H9 (cell line): Measurements from ENCODE around the gene GRIP2. TPM values are rescaled to one million over a fixed set of nuclear protein-coding genes. Genes with fewer than 3 reads are reported as not detected.

ENCODE experiments used
- DNase-seq: peaks from one replicate; pipeline ENCODE4 v3.0.0-alpha.2; 2017
- H2AFZ ChIP-seq: one replicate; pipeline ENCODE4 v1.6.1; 2013; ENCODE audit warnings: mild to moderate bottlenecking, low read length, control low read depth, moderate library complexity
- H2AK5ac ChIP-seq: 2 replicates; pipeline ENCODE4 v1.6.1; 2013; ENCODE audit warnings: low read length, control low read depth, mixed read lengths; ENCODE audit not compliant: insufficient read length
- H2BK120ac ChIP-seq: one replicate; pipeline ENCODE4 v1.6.1; 2013; ENCODE audit warnings: low read depth, mild to moderate bottlenecking, low read length, control low read depth, inconsistent platforms; ENCODE audit not compliant: poor library complexity, severe bottlenecking
- H2BK12ac ChIP-seq: 2 replicates; pipeline ENCODE4 v1.6.1; 2013; ENCODE audit warnings: low read length, control low read depth, mixed read lengths, low read depth; ENCODE audit not compliant: insufficient read length
- H2BK15ac ChIP-seq: 2 replicates; pipeline ENCODE4 v1.6.1; 2013; ENCODE audit warnings: low read depth, low read length, control low read depth
- H2BK20ac ChIP-seq: one replicate; pipeline ENCODE4 v1.6.1; 2013; ENCODE audit warnings: low read depth, mild to moderate bottlenecking, low read length, control low read depth, inconsistent platforms; ENCODE audit not compliant: poor library complexity, severe bottlenecking
- H2BK5ac ChIP-seq: 2 replicates; pipeline ENCODE4 v1.6.1; 2013; ENCODE audit warnings: low read length, control low read depth, mixed read lengths; ENCODE audit not compliant: insufficient read length
- H3K14ac ChIP-seq: 2 replicates; pipeline ENCODE4 v1.6.1; 2013; ENCODE audit warnings: low read length, control low read depth; ENCODE audit not compliant: insufficient read depth
- H3K18ac ChIP-seq: 2 replicates; pipeline ENCODE4 v1.6.1; 2013; ENCODE audit warnings: low read depth, mild to moderate bottlenecking, mixed read lengths, low read length, control low read depth; ENCODE audit not compliant: insufficient read length
- H3K23ac ChIP-seq: 2 replicates; pipeline ENCODE4 v1.6.1; 2013; ENCODE audit warnings: low read length, control low read depth, mixed read lengths, low read depth; ENCODE audit not compliant: insufficient read length
- H3K23me2 ChIP-seq: 2 replicates; pipeline ENCODE4 v1.6.1; 2013; ENCODE audit warnings: low read depth, mild to moderate bottlenecking, mixed read lengths, low read length, control low read depth; ENCODE audit not compliant: insufficient read length, poor library complexity, severe bottlenecking
- H3K27ac ChIP-seq: 2 replicates; pipeline ENCODE4 v1.5.1; 2013; ENCODE audit warnings: low read length, control low read depth, mixed read lengths, low read depth; ENCODE audit not compliant: insufficient read length
- H3K27me3 ChIP-seq: 2 replicates; pipeline ENCODE4 v1.6.1; 2013; ENCODE audit warnings: low read length, control low read depth, inconsistent platforms; ENCODE audit not compliant: insufficient read depth
- H3K4ac ChIP-seq: 2 replicates; pipeline ENCODE4 v1.6.1; 2013; ENCODE audit warnings: low read depth, mild to moderate bottlenecking, control low read depth, inconsistent platforms, low read length, moderate library complexity
- H3K4me1 ChIP-seq: 2 replicates; pipeline ENCODE4 v1.6.1; 2013; ENCODE audit warnings: low read length, control low read depth, inconsistent platforms; ENCODE audit not compliant: insufficient read depth
- H3K4me2 ChIP-seq: 2 replicates; pipeline ENCODE4 v1.6.1; 2013; ENCODE audit warnings: low read length, control low read depth, mixed read lengths; ENCODE audit not compliant: insufficient read length, insufficient read depth
- H3K56ac ChIP-seq: 2 replicates; pipeline ENCODE4 v1.6.1; 2013; ENCODE audit warnings: low read depth, mild to moderate bottlenecking, mixed read lengths, low read length, control low read depth; ENCODE audit not compliant: insufficient read length
- H3K79me1 ChIP-seq: 2 replicates; pipeline ENCODE4 v1.6.1; 2013; ENCODE audit warnings: low read depth, mild to moderate bottlenecking, moderate library complexity, low read length, control low read depth, inconsistent platforms; ENCODE audit not compliant: insufficient read depth, poor library complexity, severe bottlenecking
- H3K79me2 ChIP-seq: 2 replicates; pipeline ENCODE4 v1.6.1; 2013; ENCODE audit warnings: low read length, control low read depth, inconsistent platforms; ENCODE audit not compliant: insufficient read depth
- H3K9ac ChIP-seq: 2 replicates; pipeline ENCODE4 v1.6.1; 2013; ENCODE audit warnings: low read length, control low read depth, mixed read lengths; ENCODE audit not compliant: insufficient read length; ENCODE audit errors: extremely low read depth
- H3K9me3 ChIP-seq: one replicate; pipeline ENCODE4 v1.6.1; 2013; ENCODE audit warnings: low read depth, low read length, inconsistent platforms; ENCODE audit not compliant: control insufficient read depth
- H3T11ph ChIP-seq: one replicate; pipeline ENCODE4 v1.6.1; 2013; ENCODE audit warnings: mild to moderate bottlenecking, low read length, control low read depth, inconsistent platforms
- H4K20me1 ChIP-seq: one replicate; pipeline ENCODE4 v1.6.1; 2013; ENCODE audit not compliant: control insufficient read depth, insufficient read length, insufficient read depth
- H4K5ac ChIP-seq: 2 replicates; pipeline ENCODE4 v1.6.1; 2013; ENCODE audit warnings: low read depth, mild to moderate bottlenecking, mixed read lengths, low read length, control low read depth; ENCODE audit not compliant: insufficient read length
- H4K8ac ChIP-seq: replicated peaks from 2 replicates; pipeline ENCODE4 v1.6.1; 2013; ENCODE audit warnings: low read length, control low read depth, mixed read lengths, low read depth; ENCODE audit not compliant: insufficient read length
- H4K91ac ChIP-seq: 2 replicates; pipeline ENCODE4 v1.6.1; 2013; ENCODE audit warnings: low read depth, mild to moderate bottlenecking, moderate library complexity, mixed read lengths, low read length, control low read depth; ENCODE audit not compliant: insufficient read length
- H3K27ac Mint-ChIP-seq, 3 experiments: 2 replicates in 2 of 3; 3 replicates in 1 of 3; pipeline ENCODE4 v1.8.0; 2020 to 2021; ENCODE audit warnings: mixed read lengths in 3 of 3, mild to moderate bottlenecking in 1 of 3, moderate library complexity in 1 of 3
- H3K27me3 Mint-ChIP-seq: 2 replicates; pipeline ENCODE4 v1.8.0; 2021; ENCODE audit warnings: low read depth, mild to moderate bottlenecking, moderate library complexity, mixed read lengths
- H3K36me3 Mint-ChIP-seq, 3 experiments: 2 replicates in 2 of 3; 3 replicates in 1 of 3; pipeline ENCODE4 v1.8.0; 2020 to 2021; ENCODE audit warnings: low read depth in 3 of 3, mixed read lengths in 3 of 3; ENCODE audit not compliant: insufficient read depth in 1 of 3
- H3K4me1 Mint-ChIP-seq, 2 experiments: 2 replicates each; pipeline ENCODE4 v1.8.0; 2020; ENCODE audit warnings: mixed read lengths in 2 of 2
- H3K4me3 Mint-ChIP-seq, 2 experiments: 2 replicates in 1 of 2; 3 replicates in 1 of 2; pipeline ENCODE4 v1.8.0; 2020 to 2021; ENCODE audit warnings: mild to moderate bottlenecking in 2 of 2, mixed read lengths in 2 of 2, moderate library complexity in 1 of 2
- H3K9me3 Mint-ChIP-seq, 2 experiments: 2 replicates in 1 of 2; 3 replicates in 1 of 2; pipeline ENCODE4 v1.8.0; 2020; ENCODE audit warnings: mild to moderate bottlenecking in 2 of 2, mixed read lengths in 2 of 2, moderate library complexity in 1 of 2
- whole genome bisulfite sequencing: extraction: QIAGEN DNeasy Blood & Tissue Kit; methylation state at CpG from one replicate; pipeline ENCODE4 v1.1.7; 2013; ENCODE audit warnings: missing lambda C conversion rate, low lambda C conversion rate, mixed read lengths; ENCODE audit not compliant: insufficient read length; ENCODE audit errors: extremely low coverage; 5-methylcytosine and 5-hydroxymethylcytosine counted together
- total RNA-seq: library from RNA; stranded (reverse); gene quantifications from 2 replicates; pipeline ENCODE4 v1.2.1, GENCODE V29; 2021
- TF ChIP-seq, protein P1 (sequence below): fragments of 200-600 bp; sonication (generic); conservative IDR thresholded peaks from 3 replicates; pipeline ENCODE4 v1.8.0; 2021; ENCODE audit warnings: antibody characterized with exemption, mild to moderate bottlenecking

The GRIP2 gene
- total RNA-seq, 1 experiment from 2014 or later, result 3.1 TPM

DNA sequence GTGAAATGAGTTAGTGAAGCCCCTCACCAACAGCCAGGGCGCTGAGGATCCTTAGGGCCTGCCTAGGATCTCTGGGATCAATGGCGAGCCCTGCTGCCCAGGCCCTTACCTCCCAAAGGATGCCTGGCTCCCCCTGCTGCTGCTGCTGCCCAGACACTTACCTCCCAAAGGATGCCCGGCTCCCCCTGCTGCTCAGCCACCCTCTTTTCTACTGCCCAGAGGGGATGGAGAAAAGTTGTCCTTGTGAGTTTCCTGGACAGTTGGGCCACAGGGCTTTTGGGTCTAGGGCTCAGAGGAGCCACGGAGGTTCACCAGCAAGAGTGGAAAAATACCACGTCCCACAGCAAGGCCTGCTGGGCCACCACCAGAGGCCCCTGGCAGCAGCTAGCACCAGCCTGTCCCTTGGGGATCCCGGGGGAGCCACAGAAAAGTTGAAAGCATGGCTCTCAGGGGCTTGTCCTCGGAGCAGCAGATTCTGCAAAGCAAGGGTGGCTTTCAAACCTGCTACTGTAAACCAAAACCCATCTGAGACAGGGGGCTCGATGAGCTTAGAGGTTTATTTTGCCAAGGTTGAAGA is 78.3 kb downstream of the GRIP2 start:
- Mint-ChIP-seq H3K4me3 (no peak overlapping the region), H3K36me3 (peaks cover 23 to 69% (median 42%) of the 10 kb centered on the region in 3 experiments; a peak in 6 of 7 replicates), H3K27ac (no peak overlapping the region; a peak in 2 of 7 replicates), H3K27me3 (no peaks in the 10 kb centered on the region), H3K4me1 (peaks cover 33 to 34% of the 10 kb centered on the region in 2 experiments), H3K9me3 (no peaks in the 10 kb centered on the region)
- no peak overlapping the region for H2BK15ac ChIP-seq
- H3K27ac ChIP-seq, result no peak overlapping the region
- H3K9ac ChIP-seq, result no peak overlapping the region
- no peak overlapping the region for H3K18ac ChIP-seq
- no peak overlapping the region for H2BK12ac ChIP-seq
- H2BK120ac ChIP-seq, result no peak overlapping the region
- no peak overlapping the region for H2BK5ac ChIP-seq
- peaks cover 3% of the 10 kb centered on the region; the same call in 1 of the 2 replicates for H3K4me1 ChIP-seq
- no peaks in the 10 kb centered on the region for H3K9me3 ChIP-seq
- H3K79me1 ChIP-seq, result no peaks in the 10 kb centered on the region
- TF ChIP-seq, protein P1, sequence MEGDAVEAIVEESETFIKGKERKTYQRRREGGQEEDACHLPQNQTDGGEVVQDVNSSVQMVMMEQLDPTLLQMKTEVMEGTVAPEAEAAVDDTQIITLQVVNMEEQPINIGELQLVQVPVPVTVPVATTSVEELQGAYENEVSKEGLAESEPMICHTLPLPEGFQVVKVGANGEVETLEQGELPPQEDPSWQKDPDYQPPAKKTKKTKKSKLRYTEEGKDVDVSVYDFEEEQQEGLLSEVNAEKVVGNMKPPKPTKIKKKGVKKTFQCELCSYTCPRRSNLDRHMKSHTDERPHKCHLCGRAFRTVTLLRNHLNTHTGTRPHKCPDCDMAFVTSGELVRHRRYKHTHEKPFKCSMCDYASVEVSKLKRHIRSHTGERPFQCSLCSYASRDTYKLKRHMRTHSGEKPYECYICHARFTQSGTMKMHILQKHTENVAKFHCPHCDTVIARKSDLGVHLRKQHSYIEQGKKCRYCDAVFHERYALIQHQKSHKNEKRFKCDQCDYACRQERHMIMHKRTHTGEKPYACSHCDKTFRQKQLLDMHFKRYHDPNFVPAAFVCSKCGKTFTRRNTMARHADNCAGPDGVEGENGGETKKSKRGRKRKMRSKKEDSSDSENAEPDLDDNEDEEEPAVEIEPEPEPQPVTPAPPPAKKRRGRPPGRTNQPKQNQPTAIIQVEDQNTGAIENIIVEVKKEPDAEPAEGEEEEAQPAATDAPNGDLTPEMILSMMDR, result peak; percentile 69
- H2AK5ac ChIP-seq, result no peak overlapping the region
- no peaks in the 10 kb centered on the region for H3K23me2 ChIP-seq
- no peak overlapping the region for H3K4me2 ChIP-seq
- H3K4ac ChIP-seq, result no peak overlapping the region
- no peaks in the 10 kb centered on the region for H3K79me2 ChIP-seq
- no CpG with 5 or more reads among the region's 8 CpGs for WGBS
- H2BK20ac ChIP-seq, result no peak overlapping the region
- no peak overlapping the region for H3T11ph ChIP-seq
- no peak overlapping the region for H3K23ac ChIP-seq
- H4K8ac ChIP-seq, result no peak overlapping the region
- no peaks in the 10 kb centered on the region for H3K27me3 ChIP-seq
- H3K56ac ChIP-seq, result no peak overlapping the region
- H4K5ac ChIP-seq, result no peak overlapping the region
- H2AFZ ChIP-seq, result no peak overlapping the region
- H3K14ac ChIP-seq, result no peak overlapping the region
- DNase-seq, result peak; percentile 70
- H4K91ac ChIP-seq, result no peak overlapping the region
- no peaks in the 10 kb centered on the region for H4K20me1 ChIP-seq
